Measurements from ENCODE around the gene SGCA. TPM values are rescaled to one million over a fixed set of nuclear protein-coding genes. Genes with fewer than 3 reads are reported as not detected.

SGCA gene
- total and polyA plus RNA-seq, 2 of the 13 experiments (the other 11 are each of a cell fraction or from before 2014, with no cell fraction given): not detected

- no peak for TF ChIP-seq HOXA7 (CRISPR knock-in tag; IDR thresholded peaks at IDR 0.05)
- peak; percentile 72 for TF ChIP-seq SKI (IDR thresholded peaks at IDR 0.05; ENCODE audit: partially characterized antibody)
- TF ChIP-seq ZFAT (CRISPR knock-in tag; conservative IDR thresholded peaks at IDR 0.05): no peak
- no peak for TF ChIP-seq NFIC (IDR thresholded peaks at IDR 0.05; ENCODE audit: low read length)
- no peak for TF ChIP-seq TBL1XR1 (IDR thresholded peaks at IDR 0.05; ENCODE audit: borderline replicate concordance, low read length, partially characterized antibody)
- TF ChIP-seq PAF1 (CRISPR knock-in tag; IDR thresholded peaks at IDR 0.05): no peak
These were observed 12.4 kb downstream of the SGCA start (continued) for GRCh38 chr17:50177983-50178834.

- Histone ChIP-seq H3K9ac (ENCODE audit: insufficient read depth, low read depth, low read length) (no peak overlapping the region), H3K79me2 (ENCODE audit: insufficient read depth, low read length) (no peaks in the 10 kb centered on the region), H3K27ac (ENCODE audit: extremely low read length, insufficient read depth, low read length) (no peak overlapping the region), H4K20me1 (ENCODE audit: insufficient read depth, low read length) (no peaks in the 10 kb centered on the region), H3K4me3 (replicated peaks in 1 of 3; ENCODE audit: insufficient read depth in 1 of 3, low read depth in 2 of 3, low read length in 3 of 3) (no peak overlapping the region), H2AFZ (ENCODE audit: low read length) (no peak overlapping the region), H3K27me3 (ENCODE audit: control insufficient read depth in 1 of 2, insufficient read depth in 2 of 2, low read length in 2 of 2) (peaks cover 3 to 23% of the 10 kb centered on the region in 2 experiments), H3K9me3 (ENCODE audit: low read length) (no peaks in the 10 kb centered on the region), H3K4me1 (ENCODE audit: insufficient read depth, low read length) (peaks cover 54% of the 10 kb centered on the region), H3K4me2 (ENCODE audit: low read depth, low read length) (no peak overlapping the region), H3K36me3 (replicated peaks in 1 of 2; ENCODE audit: control insufficient read depth in 1 of 2, insufficient read depth in 2 of 2, low read length in 2 of 2) (no peaks in the 10 kb centered on the region)
- ChIA-PET CTCF (ENCODE audit: low intra/inter-chr PET ratio, low total read pairs) (interaction anchor here (3.4 kb wide), 1 partner anchor 20 kb away, joined by 8 read pairs; no protein-coding TSS in a partner anchor), POLR2A (no interaction called here)
- DNase-seq (ENCODE audit: low spot score): no peak
- 49% methylated on average over 4 of the region's 4 CpGs for WGBS (ENCODE audit: low lambda C conversion rate)
- intact Hi-C loops (cut with micrococcal nuclease; ENCODE audit: unreplicated experiment) (no loop called here), in situ Hi-C loops (cut with HindIII; ENCODE audit: extremely low pct_ligation_motif_present, low pct_unique_long_range_greater_than_20kb) (no loop called here)
- no peak for FAIRE-seq
- no peak for ATAC-seq
- BruUV-seq (replicated peaks): no TSS peak
- TF ChIP-seq ZNF746 (CRISPR knock-in tag; IDR thresholded peaks at IDR 0.05): no peak
- TF ChIP-seq, protein P1, sequence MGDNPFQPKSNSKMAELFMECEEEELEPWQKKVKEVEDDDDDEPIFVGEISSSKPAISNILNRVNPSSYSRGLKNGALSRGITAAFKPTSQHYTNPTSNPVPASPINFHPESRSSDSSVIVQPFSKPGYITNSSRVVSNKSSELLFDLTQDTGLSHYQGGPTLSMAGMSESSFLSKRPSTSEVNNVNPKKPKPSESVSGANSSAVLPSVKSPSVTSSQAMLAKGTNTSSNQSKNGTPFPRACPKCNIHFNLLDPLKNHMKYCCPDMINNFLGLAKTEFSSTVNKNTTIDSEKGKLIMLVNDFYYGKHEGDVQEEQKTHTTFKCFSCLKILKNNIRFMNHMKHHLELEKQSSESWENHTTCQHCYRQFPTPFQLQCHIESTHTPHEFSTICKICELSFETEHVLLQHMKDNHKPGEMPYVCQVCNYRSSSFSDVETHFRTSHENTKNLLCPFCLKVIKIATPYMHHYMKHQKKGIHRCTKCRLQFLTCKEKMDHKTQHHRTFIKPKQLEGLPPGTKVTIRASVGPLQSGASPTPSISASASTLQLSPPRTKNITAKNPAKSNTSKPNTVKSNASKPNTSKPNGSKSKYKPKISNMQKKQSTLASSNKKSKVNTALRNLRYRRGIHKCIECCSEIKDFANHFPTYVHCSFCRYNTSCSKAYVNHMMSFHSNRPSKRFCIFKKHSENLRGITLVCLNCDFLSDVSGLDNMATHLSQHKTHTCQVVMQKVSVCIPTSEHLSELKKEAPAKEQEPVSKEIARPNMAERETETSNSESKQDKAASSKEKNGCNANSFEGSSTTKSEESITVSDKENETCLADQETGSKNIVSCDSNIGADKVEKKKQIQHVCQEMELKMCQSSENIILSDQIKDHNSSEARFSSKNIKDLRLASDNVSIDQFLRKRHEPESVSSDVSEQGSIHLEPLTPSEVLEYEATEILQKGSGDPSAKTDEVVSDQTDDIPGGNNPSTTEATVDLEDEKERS (CRISPR knock-in tag; IDR thresholded peaks at IDR 0.05): no peak
- no peak for TF ChIP-seq HOXA7 (CRISPR knock-in tag; IDR thresholded peaks at IDR 0.05)
- no peak for TF ChIP-seq SETDB1 (CRISPR knock-in tag; IDR thresholded peaks at IDR 0.05; ENCODE audit: borderline replicate concordance)
- TF ChIP-seq THYN1 (CRISPR knock-in tag; IDR thresholded peaks at IDR 0.05; ENCODE audit: borderline replicate concordance, low read depth): no peak
- TF ChIP-seq ZNF589 (CRISPR knock-in tag; conservative IDR thresholded peaks at IDR 0.05): no peak
- no peak for TF ChIP-seq SALL2 (CRISPR knock-in tag; IDR thresholded peaks at IDR 0.05)
- no peak for TF ChIP-seq ZNF207 (IDR thresholded peaks at IDR 0.05; ENCODE audit: borderline replicate concordance)
- TF ChIP-seq SOX6 (IDR thresholded peaks at IDR 0.05): no peak
- TF ChIP-seq SOX6 (CRISPR knock-in tag; IDR thresholded peaks at IDR 0.05): no peak
- TF ChIP-seq CEBPG (CRISPR knock-in tag; IDR thresholded peaks at IDR 0.05): no peak
- TF ChIP-seq SIN3A (IDR thresholded peaks at IDR 0.05; ENCODE audit: borderline replicate concordance, low read depth, low read length): no peak
- TF ChIP-seq ZNF333 (CRISPR knock-in tag; IDR thresholded peaks at IDR 0.05; ENCODE audit: borderline replicate concordance): no peak
- TF ChIP-seq, protein P2, sequence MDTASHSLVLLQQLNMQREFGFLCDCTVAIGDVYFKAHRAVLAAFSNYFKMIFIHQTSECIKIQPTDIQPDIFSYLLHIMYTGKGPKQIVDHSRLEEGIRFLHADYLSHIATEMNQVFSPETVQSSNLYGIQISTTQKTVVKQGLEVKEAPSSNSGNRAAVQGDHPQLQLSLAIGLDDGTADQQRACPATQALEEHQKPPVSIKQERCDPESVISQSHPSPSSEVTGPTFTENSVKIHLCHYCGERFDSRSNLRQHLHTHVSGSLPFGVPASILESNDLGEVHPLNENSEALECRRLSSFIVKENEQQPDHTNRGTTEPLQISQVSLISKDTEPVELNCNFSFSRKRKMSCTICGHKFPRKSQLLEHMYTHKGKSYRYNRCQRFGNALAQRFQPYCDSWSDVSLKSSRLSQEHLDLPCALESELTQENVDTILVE (CRISPR knock-in tag; IDR thresholded peaks at IDR 0.05): no peak
- no peak for TF ChIP-seq ZNF292 (CRISPR knock-in tag; IDR thresholded peaks at IDR 0.05; ENCODE audit: borderline replicate concordance, low read depth)
These were observed 14.3 kb downstream of the SGCA start for GRCh38 chr17:50180111-50180510.
